H1 (cell line): ENCODE data around the gene CDT1. TPM values are rescaled to one million over a fixed set of nuclear protein-coding genes. Genes with fewer than 3 reads are reported as not detected.

Experiments
- CTCF ChIA-PET: fragments of 300-600 bp; sonication (Branson Sonifier 250); formaldehyde crosslinking; loops from one replicate; lab custom pipeline; 2021; ENCODE audit not compliant: partially characterized antibody; lab: Charles Lee
- POLR2A ChIA-PET: fragments of 300-600 bp; sonication (Branson Sonifier 250); formaldehyde crosslinking; loops from one replicate; lab custom pipeline; 2021; ENCODE audit warnings: inconsistent platforms; ENCODE audit not compliant: partially characterized antibody; lab: Charles Lee
- DNase-seq, 2 experiments: peaks; one replicate each; pipeline versions ENCODE4 v3.0.0 to v3.0.0-alpha.2; 2010 to 2022; ENCODE audit warnings: low spot score in 2 of 2, low read depth in 1 of 2, mixed read lengths in 1 of 2
- FAIRE-seq: peaks from 2 replicates; lab custom pipeline; 2011; peaks lifted over from hg19 to GRCh38; lab: Jason Lieb, UNC
- H2AFZ ChIP-seq: 2 replicates; pipeline ENCODE4 v1.8.1; 2012; ENCODE audit warnings: low read length, inconsistent platforms
- H2AK5ac ChIP-seq: 2 replicates; pipeline ENCODE4 v1.6.1; 2013; ENCODE audit warnings: low read depth, low read length
- H2BK120ac ChIP-seq: replicated peaks from 2 replicates; pipeline ENCODE3; 2013; ENCODE audit warnings: low read depth, low read length, inconsistent platforms
- H2BK12ac ChIP-seq: 2 replicates; pipeline ENCODE4 v1.6.1; 2013; ENCODE audit warnings: low read depth, low read length
- H2BK15ac ChIP-seq: 2 replicates; pipeline ENCODE4 v1.6.1; 2013; ENCODE audit warnings: low read length
- H2BK20ac ChIP-seq: 2 replicates; pipeline ENCODE4 v1.6.1; 2013; ENCODE audit warnings: low read length
- H2BK5ac ChIP-seq: 2 replicates; pipeline ENCODE4 v1.6.1; 2013; ENCODE audit warnings: low read depth, low read length
- H3K14ac ChIP-seq: 2 replicates; pipeline ENCODE4 v1.6.1; 2013; ENCODE audit warnings: inconsistent platforms; ENCODE audit not compliant: insufficient read length
- H3K18ac ChIP-seq: 2 replicates; pipeline ENCODE4 v1.6.1; 2013; ENCODE audit warnings: low read length; ENCODE audit errors: extremely low read depth
- H3K23ac ChIP-seq: 2 replicates; pipeline ENCODE4 v1.6.1; 2013; ENCODE audit warnings: inconsistent platforms; ENCODE audit not compliant: insufficient read length
- H3K23me2 ChIP-seq: 2 replicates; pipeline ENCODE4 v1.6.1; 2013; ENCODE audit warnings: low read depth, low read length
- H3K27ac ChIP-seq: 2 replicates; pipeline ENCODE4 v1.6.1; 2011; ENCODE audit warnings: low read depth, low read length, inconsistent platforms
- H3K27me3 ChIP-seq, 4 experiments: replicated peaks in 1 of 4; 1 replicate in 1 of 4; 2 replicates in 3 of 4; pipeline versions ENCODE4 v1.6.1 to v1.8.1; 2011 to 2013; ENCODE audit warnings: low read length in 3 of 4, mild to moderate bottlenecking in 3 of 4, inconsistent platforms in 2 of 4, mixed read lengths in 2 of 4, moderate library complexity in 1 of 4; ENCODE audit not compliant: control insufficient read depth in 3 of 4, insufficient read depth in 3 of 4; ENCODE audit errors: extremely low read depth in 1 of 4
- H3K36me3 ChIP-seq, 4 experiments: 2 replicates each; pipeline versions ENCODE4 v1.6.1 to v1.8.1; 2011 to 2013; ENCODE audit warnings: mild to moderate bottlenecking in 4 of 4, low read length in 3 of 4, moderate library complexity in 2 of 4, control low read depth in 1 of 4, inconsistent platforms in 1 of 4; ENCODE audit not compliant: insufficient read depth in 4 of 4, control insufficient read depth in 2 of 4
- H3K4ac ChIP-seq: replicated peaks from 2 replicates; pipeline ENCODE3; 2013; ENCODE audit warnings: low read length, low read depth, mixed read lengths, inconsistent platforms; ENCODE audit not compliant: insufficient read length
- H3K4me1 ChIP-seq, 4 experiments: replicated peaks in 1 of 4; 1 replicate in 1 of 4; 2 replicates in 3 of 4; pipeline versions ENCODE4 v1.6.1 to v1.8.1; 2011 to 2013; ENCODE audit warnings: low read length in 3 of 4, inconsistent platforms in 2 of 4, mixed read lengths in 1 of 4; ENCODE audit not compliant: insufficient read depth in 4 of 4, control insufficient read depth in 3 of 4
- H3K4me2 ChIP-seq, 2 experiments: 2 replicates each; pipeline versions ENCODE4 v1.6.1 to v1.8.1; 2011 to 2013; ENCODE audit warnings: low read depth in 2 of 2, low read length in 2 of 2, control low read depth in 1 of 2, inconsistent platforms in 1 of 2, mild to moderate bottlenecking in 1 of 2; ENCODE audit not compliant: insufficient read depth in 1 of 2
- H3K4me3 ChIP-seq, 4 experiments: fragments of 200-600, 300-600 bp in 1 of 4; sonication (generic), shearing (Covaris generic), sonication (Bioruptor Twin) in 1 of 4; 2 replicates each; pipeline versions ENCODE4 v1.5.1 to v1.8.1; 2011 to 2016; ENCODE audit warnings: low read length in 4 of 4, low read depth in 3 of 4, control low read depth in 2 of 4, inconsistent platforms in 2 of 4, mild to moderate bottlenecking in 2 of 4, mixed read lengths in 1 of 4, moderate library complexity in 1 of 4; ENCODE audit not compliant: insufficient read depth in 2 of 4; ENCODE audit errors: extremely low read depth in 1 of 4
- H3K56ac ChIP-seq: replicated peaks from 2 replicates; pipeline ENCODE3; 2013; ENCODE audit warnings: low read depth, mild to moderate bottlenecking, mixed read lengths, low read length, inconsistent platforms; ENCODE audit not compliant: insufficient read length
- H3K79me1 ChIP-seq: 2 replicates; pipeline ENCODE4 v1.6.1; 2013; ENCODE audit warnings: low read depth, low read length, control low read depth
- H3K79me2 ChIP-seq, 2 experiments: 2 replicates each; pipeline versions ENCODE4 v1.6.1 to v1.8.1; 2012 to 2013; ENCODE audit warnings: low read length in 2 of 2, mild to moderate bottlenecking in 2 of 2, inconsistent platforms in 1 of 2; ENCODE audit not compliant: insufficient read depth in 2 of 2, control insufficient read depth in 1 of 2
- H3K9ac ChIP-seq, 4 experiments: replicated peaks in 1 of 4; 1 replicate in 1 of 4; 2 replicates in 3 of 4; pipeline versions ENCODE4 v1.6.1 to v1.8.1; 2011 to 2013; ENCODE audit warnings: low read depth in 3 of 4, low read length in 3 of 4, control low read depth in 2 of 4, mild to moderate bottlenecking in 2 of 4, moderate library complexity in 2 of 4, inconsistent platforms in 1 of 4; ENCODE audit errors: extremely low read depth in 1 of 4
- H3K9me3 ChIP-seq, 2 experiments: 2 replicates each; pipeline versions ENCODE4 v1.6.1 to v1.8.1; 2012 to 2013; ENCODE audit warnings: mild to moderate bottlenecking in 2 of 2, moderate library complexity in 2 of 2, control low read depth in 1 of 2, inconsistent platforms in 1 of 2, low read depth in 1 of 2, low read length in 1 of 2, mixed read lengths in 1 of 2; ENCODE audit not compliant: insufficient read depth in 2 of 2
- H4K20me1 ChIP-seq, 2 experiments: replicated peaks in 1 of 2; 2 replicates each; pipeline versions ENCODE3 to v1.8.1; 2011 to 2013; ENCODE audit warnings: inconsistent platforms in 2 of 2, low read length in 2 of 2, mild to moderate bottlenecking in 1 of 2; ENCODE audit not compliant: insufficient read depth in 2 of 2, control insufficient read depth in 1 of 2
- H4K5ac ChIP-seq: 2 replicates; pipeline ENCODE4 v1.6.1; 2013; ENCODE audit warnings: low read length, low read depth, mixed read lengths, inconsistent platforms; ENCODE audit not compliant: insufficient read length
- H4K8ac ChIP-seq: 2 replicates; pipeline ENCODE4 v1.8.0; 2013; ENCODE audit warnings: mild to moderate bottlenecking, moderate library complexity, low read length, inconsistent platforms; ENCODE audit not compliant: insufficient read depth; ENCODE audit errors: extremely low read depth
- H4K91ac ChIP-seq: replicated peaks from 2 replicates; pipeline ENCODE3; 2013; ENCODE audit warnings: low read length, mixed read lengths, inconsistent platforms; ENCODE audit not compliant: insufficient read length
- ATF3 ChIP-seq: IDR thresholded peaks from 2 replicates; pipeline ENCODE4 v1.6.1; 2011; ENCODE audit warnings: low read depth, mild to moderate bottlenecking, low read length; ENCODE audit not compliant: insufficient read depth
- BRCA1 ChIP-seq: IDR thresholded peaks from 2 replicates; pipeline ENCODE4 v1.6.1; 2012; ENCODE audit warnings: low read depth, low read length, improper control_type of control experiment
- SIRT6 ChIP-seq: IDR thresholded peaks from one replicate; pipeline ENCODE4 v1.7.1; 2012; ENCODE audit warnings: low read length, inconsistent platforms
- WGBS, 2 experiments: shearing (Covaris generic) in 1 of 2; methylation state at CpG; one replicate each; pipeline versions ENCODE4 v1.1.6 to v1.1.7; 2013 to 2015; ENCODE audit warnings: low lambda C conversion rate in 2 of 2, mixed read lengths in 2 of 2, inconsistent platforms in 1 of 2, low coverage in 1 of 2, missing lambda C conversion rate in 1 of 2; ENCODE audit not compliant: insufficient replicate concordance in 2 of 2, insufficient coverage in 1 of 2, insufficient read length in 1 of 2; ENCODE audit errors: extremely low coverage in 1 of 2, missing lambda C conversion rate in 1 of 2; 5-methylcytosine and 5-hydroxymethylcytosine counted together
- polyA plus RNA-seq, 7 experiments: library from polyadenylated mRNA; depleted of rRNA in 3 of 7; stranded (reverse) in 5 of 7; unstranded in 2 of 7; fragments of >200 nt in 5 of 7; fragments of 200-250 nt in 2 of 7; gene quantifications; 1 replicate in 5 of 7; 2 replicates in 1 of 7; 4 replicates in 1 of 7; pipeline versions ENCODE4 v1.2.1 to v1.2.3, GENCODE V29; 2011 to 2013; ENCODE audit warnings: missing spikeins in 2 of 7, mixed read lengths in 2 of 7
- total RNA-seq: library from RNA; stranded (reverse); fragmentation: NEBNext Ultra II Directional; extraction: Animal tissue kit (Norgen Biotek cat#: 25700); gene quantifications from 2 replicates; pipeline ENCODE4 v1.2.1, GENCODE V29; 2021

The CDT1 gene
- total and polyA plus RNA-seq, 2 of the 8 experiments (the other 6 are each of a cell fraction or from before 2014, with no cell fraction given), result 76.7 to 95.4 TPM

GRCh38 chr16:88760424-88761142, 43.0 kb upstream of the CDT1 start:
- FAIRE-seq (no peak), DNase-seq (no peak)
- Histone ChIP-seq H3K23ac (no peak overlapping the region), H2BK5ac (peak overlapping the region; percentile 28; the same call in 1 of the 2 replicates), H4K91ac (no peak overlapping the region), H3K4ac (no peak overlapping the region), H3K9ac (no peak overlapping the region), H2AK5ac (no peak overlapping the region), H4K20me1 (peaks cover 0 to 11% of the 10 kb centered on the region in 2 experiments), H2AFZ (no peak overlapping the region), H3K18ac (no peak overlapping the region; the same call in 1 of the 2 replicates), H3K56ac (no peak overlapping the region), H4K8ac (peak overlapping the region; percentile 35; the same call in 1 of the 2 replicates), H3K79me1 (peaks cover 5% of the 10 kb centered on the region), H2BK120ac (no peak overlapping the region), H3K23me2 (no peaks in the 10 kb centered on the region), H3K27me3 (no peaks in the 10 kb centered on the region), H4K5ac (no peak overlapping the region), H2BK15ac (no peak overlapping the region), H3K4me1 (peaks cover 4 to 33% (median 28%) of the 10 kb centered on the region in 4 experiments), H2BK20ac (no peak overlapping the region), H3K4me2 (no peak overlapping the region), H3K79me2 (no peaks in the 10 kb centered on the region; a peak in 1 of 4 replicates), H3K14ac (no peak overlapping the region), H3K36me3 (no peaks in the 10 kb centered on the region), H2BK12ac (no peak overlapping the region), H3K27ac (no peak overlapping the region), H3K4me3 (no peak overlapping the region), H3K9me3 (no peaks in the 10 kb centered on the region)
- TF ChIP-seq SIRT6, result no peak
- no peak for TF ChIP-seq BRCA1
- TF ChIP-seq ATF3, result no peak
- ChIA-PET POLR2A (interaction anchor here (0.7 to 2.2 kb wide), 6 partner anchors 10 to 59 kb away, joined by 3 to 8 read pairs (median 3); no protein-coding TSS in a partner anchor), CTCF (interaction anchor here (1.0 to 25.0 kb wide), 8 partner anchors 7 to 87 kb away, joined by 3 to 251 read pairs (median 6); no protein-coding TSS in a partner anchor)
- 94% methylated on average over 22 of the region's 24 CpGs; no CpG with 5 or more reads in 1 of the 2 experiments for WGBS, 2 experiments
